GM21526 (cell line): Measurements from ENCODE around the gene KSR2.
"Not testable (repeated sequence)": the region's sequence is repeated elsewhere in the genome, so short reads cannot be mapped to it uniquely, and the experiment has no call there.

Experiments
- ATAC-seq: cut with Tn5 transposase; IDR thresholded peaks from one replicate; pipeline ENCODE4 v1.9.1; 2021; ENCODE audit warnings: moderate library complexity; ENCODE audit not compliant: unreplicated experiment, low FRiP score

KSR2 gene

DNA sequence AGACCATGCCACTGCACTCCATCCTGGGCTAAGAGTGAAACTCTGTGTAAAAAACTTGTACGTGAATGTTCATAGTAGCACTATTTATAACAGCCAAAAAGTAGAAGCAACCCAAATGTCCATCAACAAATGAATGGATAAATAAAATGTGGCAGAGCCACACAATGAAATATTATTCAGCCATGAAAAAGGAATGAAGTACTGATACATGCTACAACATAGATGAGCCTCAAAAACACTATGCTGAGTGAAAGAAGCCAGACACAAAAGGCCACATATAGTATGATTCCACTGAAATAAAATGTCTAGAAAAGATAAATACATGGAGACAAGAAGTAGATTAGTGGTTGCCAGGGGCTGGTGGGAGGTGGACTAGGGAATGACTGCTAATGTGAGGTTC is 72.8 kb downstream of the KSR2 start:
- ATAC-seq = no peak

DNA sequence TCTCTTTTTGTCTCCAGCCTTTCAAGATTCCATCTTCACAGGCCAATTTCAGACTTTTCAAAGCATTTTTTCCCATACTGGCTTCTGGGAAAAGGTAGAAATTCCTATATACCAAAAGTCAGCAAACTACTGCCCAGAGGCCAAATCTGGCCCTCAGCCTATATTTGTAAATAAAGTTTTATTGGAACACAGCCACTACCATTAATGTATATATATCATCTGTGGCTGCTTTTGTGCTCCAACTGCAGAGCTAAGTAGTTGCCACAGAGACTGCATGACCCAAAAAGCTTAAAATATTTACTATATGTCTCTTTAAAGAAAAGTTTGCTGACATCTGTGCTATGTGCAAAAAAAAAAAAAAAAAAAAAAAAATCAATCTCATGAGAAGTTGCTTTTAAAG is 76.3 kb downstream of the KSR2 start:
- ATAC-seq = no peak

DNA sequence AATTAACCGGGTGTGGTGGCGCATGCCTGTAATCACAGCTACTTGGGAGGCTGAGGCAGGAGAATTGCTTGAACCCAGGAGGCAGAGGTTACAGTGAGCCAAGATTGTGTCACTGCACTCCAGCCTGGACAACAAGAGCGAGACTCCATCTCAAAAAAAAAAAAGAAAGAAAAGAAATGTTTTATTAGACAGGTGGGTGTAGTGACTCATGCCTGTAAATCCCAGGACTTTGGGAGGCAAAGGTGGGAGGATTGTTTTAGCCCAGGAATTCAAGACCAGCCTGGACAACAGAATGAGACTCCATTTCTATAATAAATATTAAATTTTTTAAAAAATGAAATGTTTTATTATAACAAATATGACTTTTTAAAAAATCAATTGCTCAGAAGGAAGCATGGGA is 77.5 kb downstream of the KSR2 start:
- ATAC-seq = not testable (repeated sequence)

DNA sequence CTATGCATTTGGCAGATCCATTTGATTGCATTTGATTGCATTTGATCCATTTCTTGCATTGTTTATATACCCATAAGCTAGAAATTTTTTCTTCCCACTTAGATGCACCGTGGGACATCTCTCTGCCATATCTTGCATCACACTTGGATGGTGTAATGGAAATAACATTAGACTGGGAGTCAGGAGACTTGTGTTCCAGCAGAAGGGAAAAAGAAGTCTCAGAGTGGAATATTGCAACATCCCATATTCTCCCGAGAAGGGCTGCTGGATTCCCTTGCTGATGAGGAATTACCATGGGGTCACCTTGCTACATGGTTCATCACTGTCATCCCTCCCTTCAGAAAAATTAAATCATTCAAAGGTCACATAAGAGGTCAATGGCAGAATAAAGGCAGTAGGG is 78.1 kb downstream of the KSR2 start:
- no peak for ATAC-seq

DNA sequence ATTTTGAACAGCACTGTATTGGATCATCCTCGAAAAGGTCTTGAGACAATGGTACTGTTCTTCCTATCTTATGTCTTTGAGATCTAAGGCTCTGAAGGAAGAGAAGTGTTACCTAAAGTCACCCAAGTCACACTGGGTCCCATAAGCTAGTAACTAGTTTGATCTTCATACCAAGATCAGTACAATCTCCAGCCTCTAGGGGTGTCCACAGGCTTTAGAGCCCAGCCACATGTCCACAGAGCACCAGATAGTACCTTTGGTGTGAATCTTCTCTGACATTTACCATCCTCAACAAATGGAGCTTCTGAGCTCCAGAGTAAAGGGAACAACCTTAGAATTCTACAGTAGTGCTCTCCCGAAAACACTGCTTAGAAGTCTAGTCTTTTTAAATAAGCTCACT is 78.7 kb downstream of the KSR2 start:
- ATAC-seq = no peak

DNA sequence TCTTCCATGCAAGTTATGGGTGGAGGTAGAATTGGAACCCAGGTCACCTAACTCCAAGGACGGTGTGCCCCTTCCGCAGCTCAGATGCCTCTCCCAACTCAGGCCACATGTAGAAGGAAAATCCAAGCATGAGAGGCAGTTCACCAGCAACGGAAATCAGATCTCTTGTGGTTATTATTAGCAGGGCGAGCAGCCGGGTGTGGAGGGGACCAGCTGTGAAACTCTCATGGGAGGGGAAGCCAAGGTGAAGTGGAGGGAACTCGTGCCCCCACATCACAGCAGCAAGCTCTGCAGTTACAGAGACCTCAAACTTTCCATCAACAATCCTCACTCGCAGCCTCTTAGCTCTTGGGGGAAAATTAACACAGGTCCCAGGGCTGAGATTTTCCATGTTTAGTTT is 79.7 kb downstream of the KSR2 start:
- no peak for ATAC-seq

DNA sequence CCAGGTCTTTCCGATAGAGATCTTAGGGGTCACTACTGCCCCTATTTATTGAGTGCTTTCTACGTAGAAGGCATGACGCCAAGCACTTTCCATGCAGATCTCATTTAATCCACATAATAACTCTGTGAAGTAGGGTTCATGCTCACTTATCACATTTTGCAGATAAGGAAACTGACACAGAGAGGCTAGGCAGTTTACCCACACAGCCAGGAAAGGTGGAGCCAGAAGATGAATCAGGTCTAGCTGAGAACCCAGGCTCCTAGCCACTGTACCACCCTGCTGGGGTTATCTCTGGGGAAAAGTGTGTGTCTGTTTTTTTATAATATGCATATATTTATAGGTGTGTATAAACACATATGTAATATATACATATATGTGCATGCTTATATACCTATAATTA is 83.6 kb downstream of the KSR2 start:
- ATAC-seq = no peak

DNA sequence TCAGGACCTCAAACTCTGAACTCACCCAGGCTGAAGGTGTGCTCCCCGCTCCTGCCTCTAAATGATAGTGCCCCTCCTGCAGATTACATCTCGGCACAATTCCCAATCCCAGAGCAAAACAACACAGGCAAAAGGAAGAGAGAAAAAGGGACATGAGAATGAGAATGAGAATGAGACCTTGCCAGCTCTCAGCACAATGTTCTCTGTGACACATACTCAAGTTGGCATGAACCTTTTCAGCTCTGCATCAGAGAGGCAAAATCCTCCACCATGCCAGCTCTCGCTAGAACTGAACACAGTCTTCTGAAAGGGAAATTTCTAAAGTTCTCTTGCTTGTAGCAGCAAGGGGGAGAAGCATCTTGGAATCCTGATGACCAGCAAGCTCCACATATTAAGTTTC is 84.6 kb downstream of the KSR2 start:
- no peak for ATAC-seq

DNA sequence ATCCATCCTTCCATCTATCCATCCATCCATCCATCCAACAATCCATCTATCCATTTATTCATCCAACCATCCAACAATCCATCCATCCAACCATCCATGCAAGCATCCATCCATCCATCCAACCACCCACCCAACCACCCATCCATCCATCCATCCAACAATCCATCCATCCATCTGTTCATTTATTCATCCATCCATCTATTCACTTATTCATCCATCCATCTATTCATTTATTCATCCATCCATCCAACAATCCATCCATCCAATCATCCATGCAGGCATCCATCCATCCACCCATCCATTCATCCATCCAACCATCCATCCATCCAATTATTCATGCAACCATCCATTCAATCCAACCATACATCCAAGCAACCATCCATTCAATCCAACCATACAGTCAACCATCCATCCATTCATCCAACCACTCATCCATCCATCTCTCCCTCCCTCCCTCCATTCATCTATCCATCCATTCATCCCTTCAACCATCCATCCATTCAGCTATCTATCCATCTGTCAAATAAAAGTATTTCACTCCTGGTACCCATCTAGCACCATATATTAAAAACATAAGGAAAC is 86.1 kb downstream of the KSR2 start:
- no peak for ATAC-seq

DNA sequence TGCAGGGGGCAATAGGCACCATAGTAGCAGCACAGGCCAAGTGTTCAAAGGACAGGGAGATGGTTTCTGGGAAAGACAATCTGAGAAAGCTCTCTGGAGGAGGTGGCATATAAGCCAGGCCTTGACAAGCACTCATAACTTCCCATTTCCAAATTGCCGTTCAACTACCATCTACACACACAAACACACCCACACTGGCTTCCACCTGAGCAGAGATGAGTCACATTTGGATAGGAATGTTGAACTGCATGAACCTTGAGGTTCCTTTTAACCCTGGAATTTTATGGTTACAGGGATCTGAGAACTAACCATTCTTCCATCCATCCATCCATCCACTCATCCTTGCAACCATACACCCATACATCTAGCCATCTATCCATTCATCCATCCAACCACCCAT is 86.6 kb downstream of the KSR2 start:
- ATAC-seq = no peak

DNA sequence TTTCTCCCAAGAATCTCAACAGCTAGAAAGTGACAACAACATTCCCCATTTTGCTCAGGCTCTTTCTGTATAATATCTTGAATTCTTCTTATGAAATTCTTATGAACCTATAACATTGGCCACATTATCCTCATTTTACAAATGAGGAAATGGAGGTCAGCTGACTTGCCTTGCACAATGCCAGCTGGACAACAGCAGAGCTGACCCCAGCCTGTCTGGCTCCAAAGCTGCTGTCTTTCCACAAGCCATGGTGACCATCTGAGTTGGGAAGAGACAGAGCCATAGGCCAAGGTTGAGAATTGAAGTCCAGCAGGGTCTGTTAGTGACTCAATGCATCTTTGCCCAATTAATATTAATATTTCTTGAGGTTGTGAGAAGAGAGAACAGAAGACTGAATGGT is 87.3 kb downstream of the KSR2 start:
- no peak for ATAC-seq

DNA sequence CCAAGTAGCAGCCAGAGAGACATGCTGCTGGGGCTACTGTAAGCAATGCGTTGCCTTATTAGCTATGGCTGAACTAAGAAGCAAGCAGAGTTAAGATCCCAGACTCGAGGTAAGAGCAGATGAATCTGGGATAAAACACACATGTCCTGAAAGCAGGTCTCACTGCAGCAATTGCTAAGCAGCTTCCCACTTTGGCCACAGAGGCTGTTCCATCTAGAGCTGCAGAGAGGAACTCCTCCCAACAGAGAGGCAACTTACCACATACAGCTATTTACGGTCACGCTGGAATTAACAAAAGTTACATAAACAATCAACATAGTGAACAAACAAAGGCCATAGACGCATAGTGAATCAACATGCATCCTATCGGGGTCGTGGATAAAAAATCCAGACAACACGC is 90.2 kb downstream of the KSR2 start:
- no peak for ATAC-seq

DNA sequence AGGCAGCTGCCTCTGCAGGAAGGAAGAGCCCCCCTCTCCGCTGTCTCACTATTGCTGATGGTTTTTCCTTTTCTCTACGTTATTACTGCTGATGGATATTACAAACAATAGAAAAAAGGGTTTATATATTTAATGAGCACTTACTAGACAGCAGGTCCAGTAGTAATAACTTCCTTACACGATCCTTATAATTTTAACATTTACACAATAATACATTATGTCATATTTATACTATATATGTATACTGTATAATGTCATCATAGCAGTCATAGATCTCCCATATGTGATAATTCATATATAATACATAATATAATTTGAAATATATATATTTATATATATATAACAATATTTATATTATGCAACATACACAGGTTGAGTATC is 92.4 kb downstream of the KSR2 start:
- no peak for ATAC-seq

DNA sequence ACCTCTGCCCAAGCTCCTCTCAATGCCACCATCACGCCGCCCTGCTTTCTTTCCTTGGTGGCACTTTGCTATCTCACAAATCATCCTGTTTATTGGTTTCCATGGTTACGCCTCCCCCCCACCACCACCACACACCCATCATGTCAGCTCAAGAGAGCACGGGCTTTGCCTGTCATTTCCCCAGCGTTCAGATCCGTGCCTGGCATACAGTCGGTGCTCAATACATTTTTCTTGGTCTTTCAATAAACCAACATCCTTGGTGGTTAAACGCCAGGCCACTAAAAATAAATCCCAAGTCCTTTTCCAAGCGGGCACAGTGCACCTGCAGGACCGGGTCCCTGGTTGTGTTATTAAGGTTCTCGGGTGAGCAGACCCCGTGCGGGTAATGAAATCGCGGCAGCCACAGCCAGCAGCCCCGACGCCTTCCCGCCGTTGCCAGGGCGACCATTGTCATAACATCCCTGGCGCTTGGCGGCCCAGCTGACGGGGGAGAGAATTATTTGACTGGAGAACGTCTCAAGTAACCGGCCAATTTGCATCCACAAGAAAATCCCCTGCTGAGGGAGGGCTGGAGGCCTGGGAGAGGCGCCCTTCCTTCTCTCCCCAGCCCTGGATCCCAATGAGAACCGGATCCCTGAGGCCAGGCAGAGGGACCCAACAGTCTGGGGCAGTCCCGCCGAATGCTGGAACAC is 92.9 kb downstream of the KSR2 start:
- ATAC-seq = peak; percentile 50

DNA sequence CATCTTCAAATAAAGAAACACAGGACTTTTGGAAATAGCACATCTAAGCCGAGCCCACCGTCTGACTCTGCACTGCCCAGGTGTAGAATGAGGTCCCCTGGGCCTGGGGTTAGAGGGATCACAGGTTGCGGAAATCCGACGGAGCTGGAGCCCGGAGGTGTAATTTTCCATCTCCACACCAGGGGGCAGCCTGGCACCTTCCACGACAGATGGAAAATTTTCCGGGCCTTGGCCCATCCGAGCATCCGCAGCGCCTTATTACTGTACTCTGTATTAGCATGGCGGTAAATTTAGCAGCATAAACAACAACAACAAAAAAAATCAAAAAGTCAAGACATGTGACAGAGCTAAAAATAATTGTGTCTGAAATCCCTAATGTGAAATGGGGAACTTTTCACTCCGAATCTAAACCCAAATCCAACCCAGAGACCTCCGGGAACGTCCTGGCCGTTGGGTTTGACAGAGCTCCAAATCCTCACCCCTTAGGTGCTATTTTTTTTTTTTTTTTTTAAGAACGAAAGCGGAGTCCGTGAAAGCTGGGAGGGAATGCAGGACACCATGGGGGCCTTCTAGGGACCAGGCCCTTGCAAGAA is 93.9 kb downstream of the KSR2 start:
- ATAC-seq = no peak

DNA sequence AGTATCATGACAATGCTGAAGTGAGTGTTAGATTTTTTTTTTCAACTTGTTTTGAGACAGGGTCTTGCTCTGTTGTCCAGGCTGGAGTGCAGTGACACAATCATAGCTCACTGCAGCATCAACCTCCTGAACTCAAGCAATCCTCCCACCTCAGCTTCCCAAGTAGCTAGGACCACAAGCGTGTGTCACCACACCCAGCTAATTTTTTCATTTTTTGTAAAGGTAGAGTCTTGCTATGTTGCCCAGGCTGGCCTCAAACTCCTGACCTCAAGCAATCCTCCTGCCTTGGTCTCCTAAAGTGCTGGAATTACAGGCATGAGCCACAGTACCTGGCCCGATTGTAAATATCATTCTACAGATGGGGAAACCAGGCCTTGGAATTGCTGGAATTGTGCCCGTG is 94.6 kb downstream of the KSR2 start:
- not testable (repeated sequence) for ATAC-seq

DNA sequence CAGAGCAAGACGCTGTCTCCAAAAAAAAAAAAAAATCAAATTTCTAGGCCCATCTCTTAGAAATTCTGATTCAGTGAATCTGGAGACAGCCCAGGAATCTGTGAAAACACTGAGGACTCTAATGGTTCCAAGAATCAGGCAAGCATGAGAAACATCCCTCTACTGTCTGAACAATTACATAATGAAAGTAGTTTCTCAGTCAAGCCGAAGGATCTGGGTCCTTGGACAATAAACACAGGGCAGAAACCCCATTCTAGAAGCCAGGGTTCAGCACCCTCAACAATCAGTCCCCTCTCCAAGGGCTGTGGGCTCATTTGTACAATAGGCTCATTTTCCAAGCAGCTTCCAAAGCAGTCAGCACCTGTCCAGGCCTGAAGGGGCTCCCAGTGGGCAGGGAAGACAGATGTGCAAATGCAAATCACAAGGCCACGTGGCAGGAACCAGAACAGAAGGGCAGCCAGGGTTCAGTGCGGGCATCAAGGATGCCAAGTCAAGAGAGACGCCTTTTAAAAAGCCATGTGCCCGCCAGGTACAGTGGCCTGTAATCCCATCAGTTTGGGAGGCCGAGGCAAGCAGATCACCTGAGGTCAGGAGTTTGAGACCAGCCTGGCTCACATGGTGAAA is 96.1 kb downstream of the KSR2 start:
- no peak for ATAC-seq

DNA sequence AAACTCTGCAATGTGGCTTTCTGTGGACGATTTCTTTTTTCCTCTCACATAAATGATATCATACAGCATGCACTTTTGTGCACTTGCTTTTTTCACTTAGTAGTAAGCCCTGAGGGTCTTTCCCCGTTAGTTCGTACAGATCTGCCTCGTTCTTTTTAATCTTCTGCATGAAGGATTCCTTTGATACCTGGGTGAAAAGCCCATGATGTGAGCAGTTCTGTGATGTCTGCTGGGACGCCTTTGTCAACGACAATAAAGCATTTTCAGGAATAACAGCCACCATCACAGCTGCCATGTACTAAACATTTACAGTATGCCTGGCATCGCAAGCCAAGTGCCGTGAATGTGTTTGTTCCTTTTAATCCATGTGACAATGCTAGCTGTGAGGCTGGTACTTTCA is 99.2 kb downstream of the KSR2 start:
- no peak for ATAC-seq

DNA sequence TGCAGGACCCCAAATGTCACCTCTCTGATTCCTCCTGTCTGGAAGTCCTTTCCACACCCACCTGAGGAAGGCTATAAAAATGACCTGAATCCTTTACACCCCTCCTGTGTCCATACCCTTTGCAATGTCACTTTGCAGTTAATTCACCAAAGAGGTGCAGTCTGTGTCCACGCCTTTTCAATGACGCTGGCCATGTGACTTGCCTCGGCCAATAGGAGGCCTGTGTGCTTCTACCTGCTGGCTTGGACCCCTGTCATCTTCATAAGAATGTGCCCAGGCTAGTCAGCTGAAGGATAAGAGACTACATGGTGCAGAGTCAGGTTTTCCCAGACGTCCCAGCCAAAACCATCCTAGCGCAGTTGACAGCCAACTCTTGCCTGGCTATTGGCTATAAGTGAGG is 101.4 kb downstream of the KSR2 start:
- no peak for ATAC-seq

DNA sequence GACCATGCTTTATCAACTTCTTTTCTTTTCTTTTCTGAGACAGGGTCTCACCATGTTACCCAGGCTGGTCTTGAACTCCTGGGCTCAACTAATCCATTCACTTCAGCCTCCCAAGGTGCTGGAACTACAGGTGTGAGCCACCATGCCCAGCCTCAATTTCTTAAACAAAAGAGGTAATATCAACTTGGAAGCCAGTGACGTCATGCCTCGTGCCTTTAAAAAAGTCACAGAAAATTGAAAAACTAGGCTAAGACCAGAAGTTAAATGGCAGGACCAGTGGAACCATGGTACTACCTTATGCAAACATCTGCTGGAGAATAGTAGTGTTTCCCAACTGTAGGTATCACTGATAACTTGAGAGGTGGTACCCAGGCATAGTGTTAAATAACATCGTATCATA is 103.3 kb downstream of the KSR2 start:
- ATAC-seq = no peak

DNA sequence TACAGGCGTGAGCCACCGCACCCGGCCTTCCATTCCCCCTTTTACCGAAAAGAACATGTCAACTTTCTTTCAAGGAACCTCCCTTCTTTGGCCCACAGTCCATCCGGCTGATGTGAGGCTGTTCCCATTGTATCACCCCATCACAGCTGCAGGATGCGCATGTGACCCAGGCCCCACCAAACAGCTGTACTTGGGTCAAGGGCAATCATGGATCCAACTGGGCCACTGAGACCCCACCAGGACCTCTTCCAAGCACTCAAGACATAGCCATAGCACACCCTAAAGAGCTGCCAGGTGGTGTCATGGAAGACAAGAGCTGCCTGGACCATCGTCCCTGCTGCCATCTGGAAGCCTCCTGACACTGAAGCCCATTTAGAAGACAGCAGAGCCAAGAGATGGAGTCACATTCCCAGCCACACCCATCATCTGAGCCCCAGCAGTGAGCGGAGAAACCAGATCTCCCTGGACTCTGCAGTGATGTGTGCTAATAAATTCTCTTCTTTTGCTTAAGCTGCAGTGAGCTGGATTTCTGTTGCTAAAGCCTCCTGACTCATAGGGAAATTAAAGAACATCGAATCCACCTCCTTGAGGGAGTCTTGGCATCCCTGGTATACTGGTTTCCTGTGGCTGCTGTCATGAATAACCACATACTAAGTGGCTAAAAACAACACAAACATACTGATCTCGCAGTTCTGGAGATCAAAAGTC is 105.6 kb downstream of the KSR2 start:
- ATAC-seq = no peak
